Activated CD8-positive, alpha-beta T cell treated with anti-CD3 and anti-CD28 coated beads for 36 hours (primary cell): ENCODE results near the gene ELN. TPM values are rescaled to one million over a fixed set of nuclear protein-coding genes. Genes with fewer than 3 reads are reported as not detected.

ENCODE experiments used
- ATAC-seq: fragments of 200-7000 bp; cut with Tn5 transposase; one replicate; pipeline ENCODE4 v1.10.0; 2021; ENCODE audit warnings: mild to moderate bottlenecking, moderate library complexity
- CTCF ChIA-PET: fragments of 350-600 bp; sonication (Branson Sonifier 250); formaldehyde crosslinking; loops from one replicate; lab custom pipeline; 2021; ENCODE audit warnings: antibody characterized with exemption; lab: Charles Lee
- POLR2A ChIA-PET: fragments of 350-600 bp; sonication (Branson Sonifier 250); formaldehyde crosslinking; loops from one replicate; lab custom pipeline; 2021; ENCODE audit warnings: antibody characterized with exemption; lab: Charles Lee
- DNase-seq: peaks from one replicate; pipeline ENCODE4 v3.0.0-alpha.2; 2020
- H3K27ac Mint-ChIP-seq: one replicate; pipeline ENCODE4 v1.8.0; 2021; ENCODE audit warnings: mild to moderate bottlenecking, mixed read lengths
- H3K27me3 Mint-ChIP-seq: one replicate; pipeline ENCODE4 v1.8.0; 2021; ENCODE audit warnings: mixed read lengths
- H3K36me3 Mint-ChIP-seq: one replicate; pipeline ENCODE4 v1.8.0; 2021; ENCODE audit warnings: low read depth, mixed read lengths
- H3K4me1 Mint-ChIP-seq: one replicate; pipeline ENCODE4 v1.8.0; 2021; ENCODE audit warnings: low read depth, mixed read lengths
- H3K4me3 Mint-ChIP-seq: one replicate; pipeline ENCODE4 v1.8.0; 2021; ENCODE audit warnings: mild to moderate bottlenecking, moderate library complexity, mixed read lengths
- H3K9me3 Mint-ChIP-seq: one replicate; pipeline ENCODE4 v1.8.0; 2021; ENCODE audit warnings: mixed read lengths
- CTCF ChIP-seq: fragments of 200-600 bp; IDR thresholded peaks from one replicate; pipeline ENCODE4 v1.8.0; 2022; ENCODE audit warnings: antibody characterized with exemption, mild to moderate bottlenecking
- intact Hi-C: fragments of 100-400 bp; cut with micrococcal nuclease; formaldehyde crosslinking; loops from one replicate; pipeline ENCODE4 v1.10.0; 2022
- total RNA-seq, 2 experiments: library from RNA; stranded (reverse); gene quantifications; one replicate each; pipeline ENCODE4 v1.2.3, GENCODE V29; 2021

ELN gene
- total RNA-seq, 2 experiments from 2014 or later, result not detected

GRCh38 chr7:74023092-74023536, 4.9 kb upstream of the ELN start:
- Mint-ChIP-seq H3K4me3 (no peak overlapping the region), H3K9me3 (no peaks in the 10 kb centered on the region), H3K27ac (no peak overlapping the region), H3K4me1 (peaks cover 2% of the 10 kb centered on the region), H3K27me3 (peaks cover 27% of the 10 kb centered on the region), H3K36me3 (no peaks in the 10 kb centered on the region)
- ChIA-PET POLR2A (no interaction called here), CTCF (no interaction called here)
- ATAC-seq, result no peak
- no peak for TF ChIP-seq CTCF
- DNase-seq, result no peak
- intact Hi-C loops, result loop anchor here (10.0 kb wide), 1 partner anchor 158 kb away; the partner anchor contains the start of gene TMEM270

- Mint-ChIP-seq H3K9me3 (no peaks in the 10 kb centered on the region), H3K4me1 (peaks cover 2% of the 10 kb centered on the region), H3K36me3 (no peaks in the 10 kb centered on the region), H3K27ac (no peak overlapping the region), H3K4me3 (no peak overlapping the region), H3K27me3 (peaks cover 30% of the 10 kb centered on the region)
- ATAC-seq (no peak), DNase-seq (no peak)
- no peak for TF ChIP-seq CTCF
- CTCF ChIA-PET, result no interaction called here
- intact Hi-C loops, result loop anchor here (10.0 kb wide), 1 partner anchor 159 kb away; the partner anchor contains the start of gene TMEM270
- POLR2A ChIA-PET, result no interaction called here
Observed at GRCh38 chr7:74023786-74024185, 4.2 kb upstream of the ELN start.

- intact Hi-C loops, result loop anchor here (10.0 kb wide), 1 partner anchor 160 kb away; the partner anchor contains the start of gene TMEM270
- Mint-ChIP-seq H3K36me3 (no peaks in the 10 kb centered on the region), H3K27ac (no peak overlapping the region), H3K4me3 (no peak overlapping the region), H3K4me1 (peaks cover 2% of the 10 kb centered on the region), H3K27me3 (peaks cover 39% of the 10 kb centered on the region), H3K9me3 (no peaks in the 10 kb centered on the region)
- ATAC-seq, result no peak
- DNase-seq, result no peak
- POLR2A ChIA-PET, result interaction anchor here (0.6 to 1.7 kb wide), 2 partner anchors 12 to 306 kb away, joined by 3 read pairs; no protein-coding TSS in a partner anchor
- TF ChIP-seq CTCF, result no peak
- CTCF ChIA-PET, result interaction anchor here (1.4 to 3.9 kb wide), 6 partner anchors 11 to 83 kb away, joined by 4 to 38 read pairs (median 14); no protein-coding TSS in a partner anchor
Observed at GRCh38 chr7:74025146-74025545, 2.8 kb upstream of the ELN start.

- Mint-ChIP-seq H3K27ac (no peak overlapping the region), H3K36me3 (no peaks in the 10 kb centered on the region), H3K9me3 (no peaks in the 10 kb centered on the region), H3K4me3 (no peak overlapping the region), H3K4me1 (peaks cover 2% of the 10 kb centered on the region), H3K27me3 (peaks cover 40% of the 10 kb centered on the region)
- intact Hi-C loops, result loop anchor here (10.0 kb wide), 1 partner anchor 161 kb away; the partner anchor contains the start of gene TMEM270
- CTCF ChIA-PET, result interaction anchor here (1.1 to 3.9 kb wide), 18 partner anchors 8 to 375 kb away, joined by 3 to 38 read pairs (median 4); no protein-coding TSS in a partner anchor
- no peak for ATAC-seq
- TF ChIP-seq CTCF, result no peak
- POLR2A ChIA-PET, result interaction anchor here (0.6 to 1.7 kb wide), 2 partner anchors 11 to 306 kb away, joined by 3 read pairs; no protein-coding TSS in a partner anchor
- no peak for DNase-seq
Observed at GRCh38 chr7:74025730-74026129, 2.2 kb upstream of the ELN start.

- H3K4me3 Mint-ChIP-seq, result no peak overlapping the region
- POLR2A ChIA-PET, result interaction anchor here (1.7 kb wide), 1 partner anchor 10 kb away, joined by 3 read pairs; no protein-coding TSS in a partner anchor
- intact Hi-C loops, result loop anchor here (10.0 kb wide), 1 partner anchor 162 kb away; the partner anchor contains the start of gene TMEM270
Observed at GRCh38 chr7:74026406-74026902, 1.5 kb upstream of the ELN start.

More at GRCh38 chr7:74026406-74026902, 1.5 kb upstream of the ELN start:
- Mint-ChIP-seq H3K36me3 (no peaks in the 10 kb centered on the region), H3K27me3 (peaks cover 42% of the 10 kb centered on the region), H3K27ac (no peak overlapping the region), H3K4me1 (peaks cover 2% of the 10 kb centered on the region), H3K9me3 (no peaks in the 10 kb centered on the region)
- no peak for DNase-seq
- TF ChIP-seq CTCF, result no peak
- CTCF ChIA-PET, result interaction anchor here (0.6 to 3.9 kb wide), 35 partner anchors 9 to 374 kb away, joined by 3 to 38 read pairs (median 4); partner anchors contain the start of gene METTL27
- no peak for ATAC-seq
